Peyer's patch (tissue), 4 donors: Measurements from ENCODE around the gene ANKRD50. TPM values are rescaled to one million over a fixed set of nuclear protein-coding genes. Genes with fewer than 3 reads are reported as not detected.

Source experiments
- DNase-seq, 3 donors: peaks; one replicate each; pipeline ENCODE4 v3.0.0-alpha.2; 2017 to 2019
- H3K27ac ChIP-seq, 4 donors: fragments of 200-600 bp; sonication (generic); one replicate each; pipeline ENCODE4 v1.5.1; 2016 to 2019
- H3K27me3 ChIP-seq, 2 donors: fragments of 200-600 bp; sonication (generic); one replicate each; pipeline ENCODE4 v1.5.1; 2019
- H3K36me3 ChIP-seq, 3 donors: fragments of 200-600 bp; sonication (generic); one replicate each; pipeline ENCODE4 v1.5.1; 2016 to 2019
- H3K4me1 ChIP-seq, 4 donors: fragments of 200-600 bp; sonication (generic); one replicate each; pipeline ENCODE4 v1.5.1; 2016 to 2019
- H3K4me3 ChIP-seq, 4 donors: fragments of 200-600 bp; sonication (generic); 1 replicate in 3 of 4; 2 replicates in 1 of 4; pipeline ENCODE4 v1.5.1; 2016 to 2019; ENCODE audit warnings: mild to moderate bottlenecking in 1 of 4
- H3K9me3 ChIP-seq, 4 donors: fragments of 200-600 bp; sonication (generic); one replicate each; pipeline ENCODE4 v1.5.1; 2016 to 2019; ENCODE audit warnings: mild to moderate bottlenecking in 1 of 4
- POLR2A ChIP-seq, 2 donors: fragments of 450-650 bp; IDR thresholded peaks; one replicate each; pipeline ENCODE4 v1.5.1; 2017; ENCODE audit warnings: antibody characterized with exemption in 2 of 2, mild to moderate bottlenecking in 2 of 2, moderate library complexity in 2 of 2
- total RNA-seq, 4 donors: library from RNA; depleted of rRNA; stranded (reverse); fragments of >200 nt; gene quantifications; one replicate each; pipeline ENCODE4 v1.1.0, GENCODE V29; 2016
- TF ChIP-seq, protein P1 (sequence below), 6 experiments: fragments of 450-650 bp in 4 of 6; fragments of 200-600 bp in 2 of 6; sonication (generic) in 1 of 6; IDR thresholded peaks; one replicate each; pipeline ENCODE4 v1.5.1; 2017 to 2019; ENCODE audit warnings: antibody characterized with exemption in 6 of 6, mild to moderate bottlenecking in 3 of 6, moderate library complexity in 1 of 6

The ANKRD50 gene
- total RNA-seq, 4 donors from 2014 or later, result 9.6 to 16.1 (median 12.3) TPM

DNA sequence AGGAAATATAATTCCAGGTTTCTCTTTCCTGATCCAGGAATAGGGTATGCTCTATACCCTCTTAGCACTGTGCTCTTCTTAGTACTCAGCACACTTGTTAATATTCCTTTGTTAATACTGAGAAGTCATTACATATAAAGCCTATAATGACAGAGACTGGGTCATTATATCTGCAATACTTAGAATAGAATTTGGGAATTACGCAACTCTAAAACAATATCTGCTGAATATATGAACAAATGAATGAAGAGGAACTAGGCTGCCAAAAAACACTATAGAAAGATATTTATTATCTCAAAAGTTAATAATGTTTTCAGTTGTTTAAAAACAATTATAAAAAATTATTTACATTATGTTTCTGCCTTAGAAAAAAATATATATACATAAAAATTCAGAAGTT is 36.4 kb upstream of the ANKRD50 start:
- no peaks in the 10 kb centered on the region for H3K9me3 ChIP-seq
- H3K4me3 ChIP-seq, result no peak overlapping the region
- H3K27ac ChIP-seq, result no peak overlapping the region
- no peaks in the 10 kb centered on the region for H3K4me1 ChIP-seq
- no peak for DNase-seq
- no peaks in the 10 kb centered on the region for H3K36me3 ChIP-seq
- no peaks in the 10 kb centered on the region for H3K27me3 ChIP-seq
- TF ChIP-seq, protein P1, sequence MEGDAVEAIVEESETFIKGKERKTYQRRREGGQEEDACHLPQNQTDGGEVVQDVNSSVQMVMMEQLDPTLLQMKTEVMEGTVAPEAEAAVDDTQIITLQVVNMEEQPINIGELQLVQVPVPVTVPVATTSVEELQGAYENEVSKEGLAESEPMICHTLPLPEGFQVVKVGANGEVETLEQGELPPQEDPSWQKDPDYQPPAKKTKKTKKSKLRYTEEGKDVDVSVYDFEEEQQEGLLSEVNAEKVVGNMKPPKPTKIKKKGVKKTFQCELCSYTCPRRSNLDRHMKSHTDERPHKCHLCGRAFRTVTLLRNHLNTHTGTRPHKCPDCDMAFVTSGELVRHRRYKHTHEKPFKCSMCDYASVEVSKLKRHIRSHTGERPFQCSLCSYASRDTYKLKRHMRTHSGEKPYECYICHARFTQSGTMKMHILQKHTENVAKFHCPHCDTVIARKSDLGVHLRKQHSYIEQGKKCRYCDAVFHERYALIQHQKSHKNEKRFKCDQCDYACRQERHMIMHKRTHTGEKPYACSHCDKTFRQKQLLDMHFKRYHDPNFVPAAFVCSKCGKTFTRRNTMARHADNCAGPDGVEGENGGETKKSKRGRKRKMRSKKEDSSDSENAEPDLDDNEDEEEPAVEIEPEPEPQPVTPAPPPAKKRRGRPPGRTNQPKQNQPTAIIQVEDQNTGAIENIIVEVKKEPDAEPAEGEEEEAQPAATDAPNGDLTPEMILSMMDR (IDR thresholded peaks at IDR 0.05), result no peak
- TF ChIP-seq POLR2A (IDR thresholded peaks at IDR 0.05), result no peak

DNA sequence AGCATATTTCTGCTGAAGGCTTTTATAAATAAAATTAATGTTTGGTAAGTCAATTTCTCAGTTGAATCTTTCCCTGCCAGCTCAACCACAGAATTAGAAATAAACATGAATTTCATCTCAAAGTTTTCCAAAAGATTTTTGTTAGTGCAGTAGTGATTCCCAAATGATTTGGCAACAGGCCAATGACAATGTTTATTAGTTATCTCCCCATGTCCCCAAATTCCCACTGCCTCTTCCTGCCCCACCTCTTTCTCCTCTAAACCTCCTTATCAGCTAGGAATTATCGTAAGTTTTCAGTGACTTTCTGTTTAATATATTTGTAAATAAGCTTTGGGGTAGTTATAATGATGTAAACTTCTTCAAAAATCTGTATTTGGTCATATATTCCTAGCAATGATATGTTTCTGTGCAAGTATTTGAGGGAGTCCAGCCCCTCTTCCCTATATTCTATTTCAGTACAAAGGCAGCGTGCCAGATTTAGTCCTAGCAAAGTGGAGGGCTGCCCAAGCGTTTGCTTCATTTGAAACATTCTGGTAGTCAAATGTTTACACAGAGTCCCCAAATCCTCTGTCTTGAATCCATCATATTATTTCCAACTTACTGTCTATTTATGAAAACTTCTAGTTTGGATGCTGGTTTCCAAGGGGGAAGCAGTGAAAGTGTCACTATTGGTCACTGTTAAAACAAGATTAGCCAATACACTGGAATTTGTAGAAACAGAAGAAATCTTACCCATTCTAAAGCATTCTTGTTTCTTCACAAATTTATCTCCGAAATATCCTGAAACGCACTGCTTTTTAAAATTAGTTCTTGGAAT is 33.7 kb upstream of the ANKRD50 start:
- Histone ChIP-seq H3K4me3 (no peak overlapping the region), H3K36me3 (no peaks in the 10 kb centered on the region), H3K27ac (no peak overlapping the region), H3K27me3 (no peaks in the 10 kb centered on the region), H3K9me3 (no peaks in the 10 kb centered on the region), H3K4me1 (no peaks in the 10 kb centered on the region)
- no peak for DNase-seq
- no peak for TF ChIP-seq POLR2A (IDR thresholded peaks at IDR 0.05)
- TF ChIP-seq, protein P1 (IDR thresholded peaks at IDR 0.05), result no peak

DNA sequence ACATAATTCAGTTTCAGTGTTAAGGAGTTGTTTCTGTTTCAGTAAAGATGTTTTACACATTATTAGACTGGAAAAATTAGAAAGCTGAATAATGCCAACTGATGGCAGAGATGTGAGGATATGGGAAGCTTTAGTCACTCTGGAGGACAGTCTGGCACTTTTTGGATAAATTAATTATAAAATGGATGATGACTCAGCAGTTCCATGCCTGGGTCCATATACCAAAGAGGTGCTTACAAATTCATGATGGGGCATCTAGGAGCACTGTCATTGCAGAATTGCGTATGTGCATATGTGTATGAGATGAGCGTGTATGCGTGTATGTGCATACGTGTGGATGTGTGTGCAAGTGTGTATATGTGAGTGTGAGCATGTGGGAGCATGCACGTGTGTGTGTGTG is 31.2 kb upstream of the ANKRD50 start:
- H3K36me3 ChIP-seq, result no peaks in the 10 kb centered on the region
- H3K9me3 ChIP-seq, result no peaks in the 10 kb centered on the region
- H3K4me3 ChIP-seq, result no peak overlapping the region
- no peaks in the 10 kb centered on the region for H3K27me3 ChIP-seq
- no peaks in the 10 kb centered on the region for H3K4me1 ChIP-seq
- TF ChIP-seq POLR2A (IDR thresholded peaks at IDR 0.05), result no peak
- TF ChIP-seq, protein P1 (IDR thresholded peaks at IDR 0.05), result no peak
- no peak for DNase-seq
- no peak overlapping the region for H3K27ac ChIP-seq

DNA sequence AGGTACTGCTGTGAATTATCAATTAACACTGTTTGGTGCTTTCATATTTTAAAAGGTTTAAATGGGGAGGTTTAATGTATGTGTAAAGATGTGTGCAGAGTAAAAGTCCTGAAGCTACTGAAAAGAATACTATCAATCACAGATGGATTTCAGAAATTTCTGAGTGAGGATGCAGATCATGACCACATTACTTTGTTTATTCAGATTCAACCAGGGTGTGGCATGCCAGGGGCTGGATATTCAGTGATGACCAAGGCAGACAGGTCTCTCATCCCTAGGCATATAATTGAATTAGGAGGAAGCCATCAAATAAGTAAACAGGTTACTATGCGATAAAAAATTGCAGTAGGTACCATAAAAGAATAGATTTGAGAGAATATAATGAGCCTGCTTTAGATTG is 28.0 kb upstream of the ANKRD50 start:
- Histone ChIP-seq H3K9me3 (no peaks in the 10 kb centered on the region), H3K27ac (no peak overlapping the region), H3K27me3 (no peaks in the 10 kb centered on the region), H3K4me1 (no peaks in the 10 kb centered on the region), H3K4me3 (no peak overlapping the region), H3K36me3 (no peaks in the 10 kb centered on the region)
- DNase-seq, result no peak
- TF ChIP-seq, protein P1 (IDR thresholded peaks at IDR 0.05), result no peak
- no peak for TF ChIP-seq POLR2A (IDR thresholded peaks at IDR 0.05)

DNA sequence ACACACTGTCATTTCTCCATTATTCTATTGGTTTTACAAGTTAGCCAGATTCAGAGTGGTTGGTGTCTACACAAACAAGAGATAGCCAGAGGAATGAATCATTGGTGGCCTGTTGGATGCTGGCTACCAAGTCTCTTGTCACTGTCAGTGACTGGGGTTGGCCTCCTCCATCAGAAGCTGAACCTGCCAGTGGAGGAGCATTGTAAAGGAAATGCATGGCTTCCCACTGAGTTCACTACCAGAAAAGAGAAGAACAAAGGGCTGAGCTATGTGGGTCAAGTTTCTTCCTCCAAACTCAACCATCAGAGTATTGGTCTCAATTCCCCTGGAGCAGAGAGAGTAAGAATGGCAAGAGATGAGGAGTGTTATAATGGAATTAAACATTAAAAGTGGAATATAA is 26.5 kb upstream of the ANKRD50 start:
- no peak for DNase-seq
- Histone ChIP-seq H3K9me3 (no peaks in the 10 kb centered on the region), H3K36me3 (no peaks in the 10 kb centered on the region), H3K4me1 (no peaks in the 10 kb centered on the region), H3K4me3 (no peak overlapping the region), H3K27ac (no peak overlapping the region), H3K27me3 (no peaks in the 10 kb centered on the region)
- TF ChIP-seq, protein P1 (IDR thresholded peaks at IDR 0.05), result no peak
- no peak for TF ChIP-seq POLR2A (IDR thresholded peaks at IDR 0.05)
